HG03442 (cell line): ENCODE data around the gene ADCY9.
"Not testable (repeated sequence)": the region's sequence is repeated elsewhere in the genome, so short reads cannot be mapped to it uniquely, and the experiment has no call there.

Source experiments
- ATAC-seq: cut with Tn5 transposase; IDR thresholded peaks from one replicate; pipeline ENCODE4 v1.9.1; 2021; ENCODE audit warnings: mild to moderate bottlenecking, moderate library complexity; ENCODE audit not compliant: unreplicated experiment

Gene ADCY9

DNA sequence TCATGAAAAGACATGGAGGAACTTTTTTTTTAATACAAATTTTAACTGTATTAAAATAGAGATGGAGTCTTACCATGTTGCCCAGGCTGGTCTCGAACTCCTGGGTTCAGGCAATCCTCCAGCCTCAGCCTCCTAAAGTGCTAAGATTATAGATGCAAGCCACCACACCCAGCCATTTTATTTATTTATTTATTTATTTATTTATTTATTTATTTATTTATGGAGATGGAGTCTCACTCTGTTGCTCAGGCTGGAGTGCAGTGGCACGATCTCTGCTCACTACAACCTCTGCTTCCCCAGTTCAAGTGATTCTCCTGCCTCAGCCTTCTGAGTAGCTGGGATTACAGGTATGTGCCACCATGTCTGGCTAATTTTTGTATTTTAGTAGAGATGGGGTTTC is 189.1 kb downstream of the ADCY9 start:
- ATAC-seq = not testable (repeated sequence)

DNA sequence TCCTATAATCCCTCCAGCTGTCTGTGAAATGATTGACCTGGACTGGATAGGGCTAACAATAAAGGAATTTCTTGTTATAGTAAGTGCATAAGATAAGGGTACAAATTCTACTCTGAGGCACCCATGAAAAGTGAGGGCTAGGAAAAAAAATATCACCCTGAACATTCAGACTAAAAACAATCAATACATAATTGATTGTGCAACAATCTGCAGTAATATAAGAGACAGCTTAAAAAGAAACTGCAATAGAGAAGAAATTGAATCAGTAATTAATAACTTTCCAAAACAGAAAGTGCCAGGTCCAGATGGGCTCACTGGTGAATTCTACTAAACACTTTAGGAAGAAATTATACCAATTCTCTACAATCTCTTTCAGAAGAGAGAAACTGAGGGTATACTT is 191.5 kb downstream of the ADCY9 start:
- no peak for ATAC-seq

DNA sequence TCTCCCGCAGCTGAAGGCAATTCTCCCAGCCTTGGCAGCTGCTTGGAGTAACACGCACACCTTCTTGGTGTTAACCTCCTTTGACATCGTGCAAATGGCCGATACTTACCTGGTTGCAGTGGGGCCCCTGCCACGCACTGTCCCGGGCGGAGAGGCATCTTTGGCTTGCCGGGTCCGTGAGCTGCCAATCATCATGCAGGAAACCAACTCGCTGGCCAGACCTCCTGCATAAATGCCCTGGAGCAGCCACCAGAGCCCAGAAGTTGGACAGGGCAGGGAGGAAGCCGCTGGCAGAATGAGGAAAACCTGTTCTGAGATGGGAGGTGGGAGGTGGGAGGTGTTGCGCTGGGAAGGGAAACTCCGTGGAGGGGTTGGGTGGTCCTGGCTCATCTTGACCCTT is 194.0 kb downstream of the ADCY9 start:
- no peak for ATAC-seq

DNA sequence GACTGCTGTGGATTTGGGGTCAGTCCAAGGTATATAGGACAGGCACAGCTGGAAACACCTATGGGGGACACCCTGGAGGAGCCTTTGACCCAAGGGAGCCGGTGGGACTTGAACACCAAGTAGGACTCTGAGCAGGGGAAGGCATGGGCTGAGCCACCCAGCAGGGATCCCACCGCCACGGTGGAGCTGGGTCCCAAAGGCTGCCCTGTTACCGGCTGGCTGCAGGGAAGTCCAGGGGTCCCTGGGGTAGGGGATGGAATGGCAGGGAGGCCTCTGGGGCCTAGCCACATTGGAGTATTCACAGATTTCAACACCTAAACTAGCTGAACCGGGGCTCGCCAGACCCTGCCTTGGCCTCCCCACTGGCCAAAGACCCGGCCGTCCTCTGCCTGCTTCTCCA is 196.0 kb downstream of the ADCY9 start:
- no peak for ATAC-seq

DNA sequence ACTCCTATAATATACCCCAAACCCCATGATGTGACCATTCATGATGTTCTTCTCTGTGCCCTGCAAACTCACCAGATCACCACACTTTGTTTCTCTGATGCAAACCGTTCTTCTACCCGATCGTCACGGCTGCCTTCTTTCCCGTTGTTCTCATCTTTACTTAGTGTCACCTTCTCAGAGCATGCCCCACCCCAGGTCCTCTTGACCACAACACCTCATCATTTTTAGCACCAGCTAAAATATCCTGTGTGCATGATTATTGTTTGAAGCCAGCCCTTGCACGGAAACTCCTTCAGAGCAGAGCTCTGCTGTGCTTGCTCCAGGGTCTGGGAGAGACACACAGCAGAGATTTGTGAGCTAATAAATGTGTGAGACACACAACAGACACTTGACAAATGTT is 196.8 kb downstream of the ADCY9 start:
- ATAC-seq = no peak

DNA sequence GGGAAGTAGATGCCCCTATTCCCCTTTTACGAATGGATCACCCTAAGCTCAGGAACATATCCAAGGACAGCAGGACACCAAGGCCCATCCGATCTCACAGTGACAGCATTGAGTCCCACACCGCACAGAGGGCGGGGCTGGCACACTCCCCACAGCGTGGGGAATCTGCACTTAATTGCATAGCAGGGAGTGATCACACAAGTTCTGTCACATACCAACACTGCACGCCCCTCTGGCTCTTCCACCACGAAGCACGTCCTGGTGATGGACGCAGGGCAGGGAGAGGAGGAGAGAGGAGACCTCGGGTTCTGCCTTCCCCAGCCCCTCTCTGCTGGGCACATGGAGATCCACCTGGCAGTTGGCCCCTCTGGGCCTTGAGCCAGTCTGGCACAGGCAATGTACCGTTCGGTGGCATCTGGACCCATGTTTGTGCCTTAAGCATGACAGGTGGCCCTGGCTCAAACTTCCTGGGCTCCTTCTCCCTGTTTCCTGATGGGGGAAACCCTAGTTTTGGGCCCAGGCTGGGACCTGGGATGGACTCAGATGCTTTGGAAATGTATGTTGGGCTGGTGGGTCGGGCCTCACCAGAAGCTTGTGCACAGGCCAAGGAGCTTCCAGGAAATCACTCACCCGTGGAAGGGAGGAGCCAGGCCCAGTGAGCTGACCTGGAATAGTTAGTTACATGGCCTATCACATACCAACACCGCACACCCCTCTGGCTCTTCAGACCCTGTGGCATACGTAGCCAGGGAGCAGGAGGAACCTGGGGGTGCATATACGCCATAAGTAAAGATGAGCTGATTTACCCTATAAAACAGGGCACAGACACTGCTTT is 200.6 kb downstream of the ADCY9 start:
- no peak for ATAC-seq

DNA sequence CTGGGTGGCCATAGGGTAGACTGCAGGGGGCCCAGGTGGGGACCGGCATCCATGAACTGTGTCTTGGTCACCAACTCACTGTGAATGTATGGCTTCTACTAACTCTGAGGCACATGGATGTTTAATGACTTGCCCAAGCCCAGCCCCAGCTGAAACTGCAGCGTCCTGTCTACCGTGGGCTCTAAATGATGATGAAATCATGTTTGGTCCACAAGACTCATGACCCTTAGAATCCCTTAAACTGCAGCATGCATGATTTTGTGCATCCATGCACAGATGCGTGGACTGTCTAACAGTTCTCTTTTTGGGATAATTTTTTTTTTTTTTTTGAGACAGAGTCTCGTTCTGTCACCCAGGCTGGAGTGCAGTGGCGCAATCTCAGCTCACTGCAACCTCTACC is 203.3 kb downstream of the ADCY9 start:
- no peak for ATAC-seq
